GM06990 (cell line): Measurements from ENCODE around the gene ANKRD44.

Experiments
- DNase-seq: peaks from one replicate; pipeline ENCODE4 v3.0.0-alpha.2; 2011; ENCODE audit not compliant: insufficient read length; ENCODE audit errors: extremely low read depth
- H3K27me3 ChIP-seq: replicated peaks from 2 replicates; pipeline ENCODE4 v1.6.0; 2011; ENCODE audit warnings: low read length; ENCODE audit not compliant: control insufficient read depth, insufficient read depth
- H3K36me3 ChIP-seq: 2 replicates; pipeline ENCODE4 v1.5.1; 2011; ENCODE audit warnings: low read length; ENCODE audit not compliant: control insufficient read depth, insufficient read depth
- H3K4me3 ChIP-seq: replicated peaks from 2 replicates; pipeline ENCODE4 v1.5.1; 2011; ENCODE audit warnings: low read depth, mild to moderate bottlenecking, control low read depth, low read length
- CTCF ChIP-seq: IDR thresholded peaks from 2 replicates; pipeline ENCODE4 v1.5.1; 2011; ENCODE audit warnings: low read length, control low read depth, mild to moderate bottlenecking, inconsistent platforms; ENCODE audit not compliant: insufficient read depth, poor library complexity, severe bottlenecking

The ANKRD44 gene

GRCh38 chr2:197310271-197310985 lies at the start of gene ANKRD44:
Gene ANKRD44 (minus strand): TSS chr2:197310780. CDS start chr2:197310604, 176 bp downstream.
- Histone ChIP-seq H3K36me3 (no peaks in the 10 kb centered on the region), H3K27me3 (no peaks in the 10 kb centered on the region), H3K4me3 (peak within 1 kb of the TSS; percentile 90)
- DNase-seq = peak; percentile 91
- TF ChIP-seq CTCF = no peak

- no peak overlapping the region for H3K4me3 ChIP-seq
- TF ChIP-seq CTCF = peak; percentile 47
- DNase-seq = no peak
- H3K27me3 ChIP-seq = no peaks in the 10 kb centered on the region
- no peaks in the 10 kb centered on the region for H3K36me3 ChIP-seq
Measured at GRCh38 chr2:197359859-197360258, 49.3 kb upstream of the ANKRD44 start.

GRCh38 chr2:197358931-197359330 lies 48.4 kb upstream of the ANKRD44 start:
- Histone ChIP-seq H3K4me3 (no peak overlapping the region), H3K27me3 (no peaks in the 10 kb centered on the region), H3K36me3 (no peaks in the 10 kb centered on the region)
- no peak for DNase-seq
- TF ChIP-seq CTCF = no peak

GRCh38 chr2:197357986-197358385 lies 47.4 kb upstream of the ANKRD44 start:
- no peaks in the 10 kb centered on the region for H3K36me3 ChIP-seq
- no peak for TF ChIP-seq CTCF
- H3K4me3 ChIP-seq = no peak overlapping the region
- H3K27me3 ChIP-seq = no peaks in the 10 kb centered on the region
- DNase-seq = no peak

- no peaks in the 10 kb centered on the region for H3K36me3 ChIP-seq
- H3K4me3 ChIP-seq = peak overlapping the region; percentile 53
- H3K27me3 ChIP-seq = no peaks in the 10 kb centered on the region
- TF ChIP-seq CTCF = peak; percentile 42
- DNase-seq = no peak
Measured at GRCh38 chr2:197356136-197356535, 45.6 kb upstream of the ANKRD44 start.

DNA sequence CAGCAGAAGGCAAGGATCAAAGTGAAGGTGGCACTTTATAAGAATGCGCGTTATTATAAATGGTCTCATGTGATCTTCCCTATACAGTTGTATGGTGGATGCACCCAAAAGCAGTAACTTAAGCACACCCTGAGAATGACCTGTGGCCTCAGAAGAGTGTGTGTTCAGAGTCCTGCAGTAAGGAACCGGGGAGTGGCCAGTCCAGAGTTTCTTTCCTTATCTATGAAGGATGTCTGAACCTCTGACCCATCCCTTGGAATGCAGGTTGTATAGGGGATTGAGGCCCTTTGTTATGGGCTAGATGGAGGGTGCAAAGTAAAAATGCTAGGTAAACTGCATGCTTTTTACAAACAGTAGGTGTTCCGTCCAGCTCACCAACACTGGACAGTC lies 43.6 kb upstream of the ANKRD44 start:
- Histone ChIP-seq H3K4me3 (no peak overlapping the region), H3K36me3 (no peaks in the 10 kb centered on the region), H3K27me3 (no peaks in the 10 kb centered on the region)
- TF ChIP-seq CTCF = no peak
- no peak for DNase-seq
